HTR-8/SVneo (cell line): ENCODE data around the gene SLC13A3.
A peak's percentile ranks its signal among the peaks of the same experiment; 100 is the strongest.

Experiments used
- DNase-seq: peaks from one replicate; pipeline ENCODE4 v3.0.0; 2011; ENCODE audit warnings: low spot score, mixed read lengths; ENCODE audit not compliant: insufficient read length
- FAIRE-seq: peaks from 2 replicates; lab custom pipeline; 2011; peaks lifted over from hg19 to GRCh38; lab: Jason Lieb, UNC

SLC13A3 gene, protein sequence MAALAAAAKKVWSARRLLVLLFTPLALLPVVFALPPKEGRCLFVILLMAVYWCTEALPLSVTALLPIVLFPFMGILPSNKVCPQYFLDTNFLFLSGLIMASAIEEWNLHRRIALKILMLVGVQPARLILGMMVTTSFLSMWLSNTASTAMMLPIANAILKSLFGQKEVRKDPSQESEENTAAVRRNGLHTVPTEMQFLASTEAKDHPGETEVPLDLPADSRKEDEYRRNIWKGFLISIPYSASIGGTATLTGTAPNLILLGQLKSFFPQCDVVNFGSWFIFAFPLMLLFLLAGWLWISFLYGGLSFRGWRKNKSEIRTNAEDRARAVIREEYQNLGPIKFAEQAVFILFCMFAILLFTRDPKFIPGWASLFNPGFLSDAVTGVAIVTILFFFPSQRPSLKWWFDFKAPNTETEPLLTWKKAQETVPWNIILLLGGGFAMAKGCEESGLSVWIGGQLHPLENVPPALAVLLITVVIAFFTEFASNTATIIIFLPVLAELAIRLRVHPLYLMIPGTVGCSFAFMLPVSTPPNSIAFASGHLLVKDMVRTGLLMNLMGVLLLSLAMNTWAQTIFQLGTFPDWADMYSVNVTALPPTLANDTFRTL

DNA sequence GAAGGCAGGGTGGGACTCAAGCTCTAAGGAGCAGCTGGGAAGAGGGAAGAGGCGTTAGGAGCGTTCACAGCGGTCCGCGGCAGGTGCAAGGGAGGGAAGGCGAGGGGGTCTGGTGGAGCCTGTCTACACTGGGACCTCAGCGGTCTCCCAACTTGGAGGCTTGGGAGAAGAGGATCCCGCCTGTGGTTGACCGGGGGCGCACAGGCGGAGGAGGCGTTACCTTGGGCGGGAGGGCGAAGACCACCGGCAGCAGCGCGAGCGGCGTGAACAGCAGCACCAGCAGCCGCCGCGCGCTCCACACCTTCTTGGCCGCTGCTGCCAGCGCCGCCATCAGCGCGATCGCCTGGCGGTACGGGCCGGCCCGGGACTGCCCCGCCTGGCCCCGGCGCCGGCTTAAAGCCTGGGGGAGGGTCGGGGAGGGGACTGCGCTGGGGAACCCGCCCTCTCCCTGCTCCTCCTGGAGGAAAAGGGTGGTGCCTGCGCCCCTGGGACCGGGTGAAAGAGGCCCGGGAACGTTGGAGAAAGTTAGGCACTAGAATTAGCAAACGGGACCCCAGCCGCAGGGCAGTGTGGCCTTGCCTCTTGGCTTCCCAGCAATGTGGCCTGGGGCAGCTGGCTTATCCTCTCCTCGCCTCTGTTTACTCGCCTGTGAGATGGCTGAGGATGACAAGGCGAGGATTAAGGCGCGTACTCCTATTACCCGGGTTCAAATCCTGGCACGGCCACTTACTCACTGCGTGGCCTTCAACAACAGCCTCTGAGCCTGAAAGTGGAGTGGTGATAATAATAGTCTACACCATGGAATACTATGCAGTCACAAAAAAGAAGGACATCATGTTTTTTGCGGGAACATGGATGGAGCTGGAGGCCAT, at the start of gene SLC13A3:
Gene SLC13A3, minus strand, starts transcription at position 369 of the 872 bp plus-strand sequence. Its CDS starts 38 bp downstream, at position 331.
- DNase-seq = no peak
- FAIRE-seq = peak; percentile 69

GRCh38 chr20:46701057-46701456, 49.8 kb upstream of the SLC13A3 start:
- DNase-seq = no peak
- no peak for FAIRE-seq

- peak; percentile 67 for FAIRE-seq
Observed at GRCh38 chr20:46700481-46700880, 49.2 kb upstream of the SLC13A3 start.

DNA sequence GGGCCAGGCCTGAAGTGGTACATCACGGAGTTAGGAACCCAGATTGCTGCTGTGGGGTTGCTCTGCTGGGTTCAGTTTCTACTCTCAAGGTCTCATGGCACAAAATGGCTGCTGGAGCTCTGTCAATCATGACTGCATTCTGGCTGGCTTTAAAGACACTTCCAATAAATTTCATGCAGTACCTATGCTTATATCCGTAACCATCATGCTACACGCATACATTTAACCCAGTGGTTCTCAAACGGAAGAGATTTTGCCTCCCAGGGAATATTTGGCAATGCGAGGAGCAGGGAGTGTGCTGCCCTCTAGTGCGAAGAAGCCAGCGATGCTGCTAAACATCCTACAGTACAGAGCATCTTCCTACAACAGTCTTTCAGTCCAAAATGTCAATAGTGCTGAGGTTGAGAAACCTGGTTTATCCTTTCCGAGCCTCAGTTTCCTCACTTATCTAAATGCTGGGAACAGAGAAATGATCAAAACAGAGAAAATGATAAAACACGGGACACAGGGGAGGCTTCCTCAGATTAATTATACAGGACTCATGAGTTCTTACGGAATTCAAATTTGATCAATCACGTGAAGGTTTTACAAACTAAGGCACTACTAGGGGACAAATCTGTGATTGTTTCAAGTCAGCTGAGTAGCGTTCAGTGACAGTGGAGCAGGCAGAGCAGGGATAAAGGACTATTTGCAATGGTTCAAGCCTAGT, 48.5 kb upstream of the SLC13A3 start:
- DNase-seq (no peak), FAIRE-seq (peak; percentile 91)

More at GRCh38 chr20:46700481-46700880, 49.2 kb upstream of the SLC13A3 start:
- no peak for DNase-seq

- DNase-seq (no peak), FAIRE-seq (no peak)
Observed at GRCh38 chr20:46698788-46699187, 47.5 kb upstream of the SLC13A3 start.

DNA sequence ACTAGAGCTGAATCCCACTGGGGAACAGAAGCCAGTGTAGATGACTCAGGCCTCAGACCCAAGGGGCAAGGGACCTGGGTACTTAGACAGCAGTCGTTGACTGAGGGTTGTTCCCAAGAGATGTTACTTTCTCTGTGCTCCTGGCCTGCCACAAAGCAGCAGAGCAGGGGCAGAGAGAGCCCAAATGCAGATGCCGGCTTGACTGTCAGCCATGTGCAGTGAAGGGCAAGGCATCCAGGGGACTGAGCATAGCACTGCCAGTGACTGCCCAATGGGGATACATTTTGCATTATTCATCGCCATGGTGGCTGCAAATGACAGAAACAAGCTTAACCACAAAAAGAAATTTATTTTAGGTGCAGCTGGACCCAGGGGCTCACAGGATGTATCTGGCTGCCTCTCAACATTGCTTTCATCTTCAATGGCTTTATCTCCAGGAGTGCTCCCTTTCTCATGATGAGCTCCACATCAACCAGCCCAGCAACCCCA, 45.6 kb upstream of the SLC13A3 start:
- FAIRE-seq = no peak
- no peak for DNase-seq

GRCh38 chr20:46695892-46696291, 44.6 kb upstream of the SLC13A3 start:
- FAIRE-seq (no peak), DNase-seq (no peak)

DNA sequence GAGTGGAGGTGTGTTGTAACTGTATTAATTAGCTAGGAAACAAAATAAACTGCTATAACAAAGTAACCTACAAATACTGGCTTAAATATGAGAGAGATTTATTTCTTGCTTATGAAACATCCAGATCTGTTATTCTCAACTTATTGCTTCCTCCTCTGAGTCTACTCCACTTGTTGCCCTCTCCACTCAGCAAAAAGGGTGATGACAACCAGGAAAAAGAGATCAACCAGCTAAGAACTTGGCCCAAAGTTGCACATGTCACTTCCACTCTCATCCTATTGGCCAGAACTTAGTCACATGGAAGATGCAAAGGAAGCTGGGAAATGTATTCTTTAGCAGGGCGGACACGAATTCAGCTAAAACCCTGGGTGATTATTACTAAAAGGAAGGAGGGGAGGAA, 43.2 kb upstream of the SLC13A3 start:
- FAIRE-seq (peak; percentile 67), DNase-seq (peak; percentile 60)

- DNase-seq (no peak), FAIRE-seq (no peak)
Observed at GRCh38 chr20:46691196-46691595, 39.9 kb upstream of the SLC13A3 start.

DNA sequence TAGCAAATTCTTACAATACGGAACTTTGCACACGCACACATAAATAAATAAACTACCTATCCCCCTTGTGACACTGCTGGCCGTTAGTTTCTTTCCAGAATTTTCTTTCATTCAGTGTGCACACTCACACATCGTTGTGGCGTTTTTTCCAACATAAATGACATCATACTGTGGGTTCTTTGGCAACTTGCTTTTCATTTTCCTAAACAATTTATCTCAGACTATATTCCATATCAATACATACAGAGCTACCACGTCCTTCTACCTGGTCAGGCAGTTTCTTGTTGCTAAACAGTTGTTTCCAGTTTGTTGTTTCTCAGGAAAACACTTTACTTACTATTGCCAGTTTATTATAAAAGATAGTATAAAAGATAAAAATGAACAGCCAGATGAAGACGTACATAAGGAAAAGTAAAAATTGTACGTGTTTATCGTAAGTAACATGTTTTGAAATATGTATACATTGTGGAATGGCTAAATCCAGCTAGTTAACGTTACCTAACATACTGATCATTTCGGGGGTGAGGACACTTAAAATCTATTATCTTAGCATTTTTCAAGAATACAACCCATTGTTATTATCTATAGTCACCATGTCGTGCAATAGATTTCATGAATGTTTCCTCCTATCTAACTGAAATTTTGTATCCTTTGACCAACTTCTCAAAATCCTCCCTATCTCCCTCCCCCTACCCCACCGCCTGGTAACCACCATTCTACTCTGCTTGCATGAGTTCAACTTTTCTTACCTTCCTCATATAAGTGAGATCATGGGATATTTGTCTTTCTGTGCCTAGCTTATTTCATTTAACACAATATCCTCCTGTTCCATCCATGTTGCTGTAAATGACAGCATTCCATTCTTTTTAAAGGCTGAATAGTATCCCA, 39.2 kb upstream of the SLC13A3 start:
- FAIRE-seq (peak; percentile 33), DNase-seq (no peak)

- no peak for FAIRE-seq
- no peak for DNase-seq
Observed at GRCh38 chr20:46689754-46690085, 38.5 kb upstream of the SLC13A3 start.

DNA sequence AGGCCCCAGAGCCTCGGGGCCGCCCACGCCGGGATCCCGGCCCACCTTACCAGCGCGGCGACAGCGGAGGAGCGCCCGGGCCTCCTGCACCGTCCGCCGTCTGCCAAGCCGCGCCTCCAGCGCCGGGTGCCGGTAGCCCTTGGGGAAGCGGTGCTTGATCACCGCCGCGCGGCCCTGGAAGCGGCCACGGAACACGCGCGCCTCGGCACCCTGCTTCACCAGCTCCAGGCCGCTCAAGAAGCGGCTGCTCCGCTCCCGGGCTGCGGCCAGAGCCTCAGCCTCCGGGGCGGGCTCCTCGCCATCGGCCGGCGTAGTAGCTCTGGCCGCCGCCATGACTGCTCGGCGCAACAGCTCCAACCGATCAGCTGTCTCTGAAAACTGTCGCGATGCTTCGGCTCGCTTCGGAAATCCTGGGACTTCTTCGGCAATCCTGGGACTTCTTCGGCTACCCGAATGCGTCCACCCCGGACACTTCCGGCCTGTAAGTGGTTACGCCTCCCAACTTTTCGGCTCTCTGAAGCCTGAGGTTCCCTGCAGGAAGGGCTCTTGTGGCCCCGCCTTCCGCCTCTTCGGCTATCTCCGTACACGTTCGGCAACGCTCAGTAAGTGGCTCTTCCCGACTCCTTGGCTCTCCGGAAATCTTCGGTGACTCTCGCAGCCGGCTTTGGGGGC, 38.0 kb upstream of the SLC13A3 start, which contains the start of gene TP53RK:
Gene TP53RK, minus strand, starts transcription at position 363 of the 672 bp plus-strand sequence. Its CDS starts 30 bp downstream, at position 333.
- peak; percentile 99 for FAIRE-seq

GRCh38 chr20:46688151-46689081, 37.2 kb upstream of the SLC13A3 start:
- FAIRE-seq (peak; percentile 49), DNase-seq (no peak)

More for the DNA sequence above, 38.0 kb upstream of the SLC13A3 start, which contains the start of gene TP53RK:
- peak; percentile 100 for DNase-seq

- FAIRE-seq (no peak), DNase-seq (no peak)
Observed at GRCh38 chr20:46683939-46684750, 32.9 kb upstream of the SLC13A3 start.

DNA sequence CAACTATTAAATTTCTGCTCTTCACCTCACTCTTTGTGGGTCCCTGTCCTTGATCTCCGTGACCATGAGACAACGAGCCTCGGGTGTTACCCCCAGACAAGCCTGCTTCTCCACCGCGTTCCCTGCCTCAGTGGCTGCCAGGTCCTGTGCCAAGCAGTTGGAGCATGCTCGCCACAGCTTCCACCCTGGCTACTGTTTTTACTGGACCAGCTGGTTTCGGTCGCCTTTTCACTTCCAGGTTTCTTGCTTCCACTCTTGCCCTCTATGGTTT, 32.3 kb upstream of the SLC13A3 start:
- DNase-seq = no peak
- no peak for FAIRE-seq

DNA sequence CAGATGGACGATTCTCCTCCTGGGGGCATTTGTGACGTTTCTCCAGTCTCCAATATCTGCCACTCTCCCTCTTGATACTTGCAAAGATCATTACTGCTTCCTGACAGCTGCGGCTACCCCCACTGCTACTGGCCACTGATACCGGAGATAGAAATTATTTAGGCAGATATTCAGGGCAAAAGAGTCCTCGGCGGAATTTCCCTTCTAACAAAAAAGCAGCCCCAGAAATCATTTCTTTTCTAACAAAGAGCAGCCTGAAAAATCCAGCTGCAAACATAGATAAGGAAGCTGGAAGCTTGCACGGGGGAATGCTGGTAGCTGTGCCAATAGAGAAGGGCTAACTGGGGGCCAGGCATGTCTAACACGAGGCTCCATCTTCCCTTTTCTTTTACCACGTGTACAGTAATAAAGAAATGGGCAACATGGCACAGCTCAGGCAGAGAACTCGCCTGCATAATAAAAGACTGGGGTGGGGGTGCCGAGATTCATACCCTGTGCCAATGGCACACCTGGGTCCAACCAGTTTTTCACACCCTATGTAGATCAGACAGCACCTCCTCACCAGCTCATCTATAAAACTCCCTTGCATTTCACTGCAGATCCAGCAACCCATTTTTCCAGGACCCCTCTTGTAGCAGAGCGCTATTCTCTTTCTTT, 31.9 kb upstream of the SLC13A3 start:
- no peak for DNase-seq
- no peak for FAIRE-seq
